ENCODE data around the gene NRGN. TPM values are rescaled to one million over a fixed set of nuclear protein-coding genes. Genes with fewer than 3 reads are reported as not detected.
A peak's percentile ranks its signal among the peaks of the same experiment; 100 is the strongest.

Gene NRGN
- total RNA-seq, 1 donor from 2014 or later: 17.0 TPM

- Mint-ChIP-seq H3K27me3 (ENCODE audit: unreplicated experiment) (peaks cover 10% of the 10 kb centered on the region), H3K4me1 (ENCODE audit: unreplicated experiment) (peaks cover 28% of the 10 kb centered on the region), H3K4me3 (ENCODE audit: unreplicated experiment) (no peak overlapping the region), H3K27ac (ENCODE audit: unreplicated experiment) (no peak overlapping the region), H3K9me3 (ENCODE audit: unreplicated experiment) (no peaks in the 10 kb centered on the region), H3K36me3 (ENCODE audit: low read depth, unreplicated experiment) (peaks cover 4% of the 10 kb centered on the region)
- no peak for DNase-seq (ENCODE audit: low spot score)
- TF ChIP-seq CTCF (IDR thresholded peaks at IDR 0.05; ENCODE audit: unreplicated experiment): no peak
Measured at GRCh38 chr11:124728134-124728533, 11.6 kb upstream of the NRGN start.

DNA sequence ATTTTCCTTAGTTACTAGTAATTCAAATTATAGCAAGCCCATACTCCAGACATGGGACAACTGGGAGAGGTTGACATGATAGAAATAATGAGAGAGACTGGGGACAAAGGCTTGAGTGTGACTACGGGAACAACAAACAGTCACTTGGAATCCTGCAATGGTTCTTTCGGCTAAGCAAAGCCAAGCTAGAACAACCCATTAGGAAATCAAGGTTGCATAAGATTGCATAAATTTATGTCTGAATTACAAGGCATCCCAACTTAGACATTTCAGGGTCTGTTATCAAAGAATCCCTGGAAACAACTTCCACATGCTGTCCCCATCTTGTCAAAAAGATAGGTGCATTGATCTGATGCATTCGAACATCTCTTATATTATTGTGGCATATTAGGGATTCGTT is 10.2 kb upstream of the NRGN start:
- DNase-seq (ENCODE audit: low spot score): no peak
- H3K4me1 Mint-ChIP-seq (ENCODE audit: unreplicated experiment): peaks cover 21% of the 10 kb centered on the region
- peaks cover 9% of the 10 kb centered on the region for H3K27me3 Mint-ChIP-seq (ENCODE audit: unreplicated experiment)
- H3K9me3 Mint-ChIP-seq (ENCODE audit: unreplicated experiment): no peaks in the 10 kb centered on the region
- no peak overlapping the region for H3K4me3 Mint-ChIP-seq (ENCODE audit: unreplicated experiment)
- peaks cover 4% of the 10 kb centered on the region for H3K36me3 Mint-ChIP-seq (ENCODE audit: low read depth, unreplicated experiment)
- H3K27ac Mint-ChIP-seq (ENCODE audit: unreplicated experiment): no peak overlapping the region
- TF ChIP-seq CTCF (IDR thresholded peaks at IDR 0.05; ENCODE audit: unreplicated experiment): no peak

GRCh38 chr11:124732230-124732629 is 7.5 kb upstream of the NRGN start:
- Mint-ChIP-seq H3K36me3 (ENCODE audit: low read depth, unreplicated experiment) (no peaks in the 10 kb centered on the region), H3K27ac (ENCODE audit: unreplicated experiment) (no peak overlapping the region), H3K4me1 (ENCODE audit: unreplicated experiment) (peaks cover 13% of the 10 kb centered on the region), H3K9me3 (ENCODE audit: unreplicated experiment) (no peaks in the 10 kb centered on the region), H3K4me3 (ENCODE audit: unreplicated experiment) (no peak overlapping the region), H3K27me3 (ENCODE audit: unreplicated experiment) (peaks cover 4% of the 10 kb centered on the region)
- no peak for TF ChIP-seq CTCF (IDR thresholded peaks at IDR 0.05; ENCODE audit: unreplicated experiment)
- DNase-seq (ENCODE audit: low spot score): no peak

DNA sequence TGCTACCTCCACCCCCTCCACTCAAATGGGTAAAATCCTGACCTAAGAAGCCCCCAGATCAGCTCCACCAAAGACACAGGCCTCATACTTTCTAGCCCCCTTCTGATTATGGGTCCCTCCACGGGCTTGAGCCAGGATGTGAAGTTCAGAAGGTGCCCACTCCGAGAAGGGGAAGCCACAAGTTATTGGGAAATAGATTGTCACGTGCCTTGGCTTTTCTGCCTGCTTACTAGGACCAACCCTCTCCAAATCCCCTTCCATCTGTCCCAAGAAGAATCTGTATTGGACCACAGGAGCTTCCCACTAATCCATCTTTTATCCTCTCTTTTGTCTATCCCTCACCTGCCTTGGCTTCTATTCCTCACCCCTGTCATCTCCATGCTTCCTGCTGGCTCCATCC is 3.0 kb upstream of the NRGN start:
- no peak for DNase-seq (ENCODE audit: low spot score)
- H3K4me3 Mint-ChIP-seq (ENCODE audit: unreplicated experiment): peak overlapping the region; percentile 1
- no peak overlapping the region for H3K27ac Mint-ChIP-seq (ENCODE audit: unreplicated experiment)
- peaks cover 6% of the 10 kb centered on the region for H3K36me3 Mint-ChIP-seq (ENCODE audit: low read depth, unreplicated experiment)
- no peaks in the 10 kb centered on the region for H3K9me3 Mint-ChIP-seq (ENCODE audit: unreplicated experiment)
- no peak for TF ChIP-seq CTCF (IDR thresholded peaks at IDR 0.05; ENCODE audit: unreplicated experiment)
- H3K27me3 Mint-ChIP-seq (ENCODE audit: unreplicated experiment): peaks cover 15% of the 10 kb centered on the region
- H3K4me1 Mint-ChIP-seq (ENCODE audit: unreplicated experiment): peaks cover 40% of the 10 kb centered on the region

GRCh38 chr11:124737638-124738305 is 2.0 kb upstream of the NRGN start:
- Mint-ChIP-seq H3K27me3 (ENCODE audit: unreplicated experiment) (peaks cover 15% of the 10 kb centered on the region), H3K9me3 (ENCODE audit: unreplicated experiment) (no peaks in the 10 kb centered on the region), H3K27ac (ENCODE audit: unreplicated experiment) (no peak overlapping the region), H3K4me3 (ENCODE audit: unreplicated experiment) (no peak overlapping the region), H3K4me1 (ENCODE audit: unreplicated experiment) (peaks cover 43% of the 10 kb centered on the region), H3K36me3 (ENCODE audit: low read depth, unreplicated experiment) (peaks cover 6% of the 10 kb centered on the region)
- no peak for DNase-seq (ENCODE audit: low spot score)
- no peak for TF ChIP-seq CTCF (IDR thresholded peaks at IDR 0.05; ENCODE audit: unreplicated experiment)

All from endothelial cell (in vitro differentiated cells).